MM.1S (cell line): Measurements from ENCODE around the gene PLCB4.

Source experiments
- EZH2 ChIP-seq: fragments of 300-600 bp; sonication (generic); optimal IDR thresholded peaks from 2 replicates; pipeline ENCODE3; 2017; ENCODE audit warnings: low read depth, mild to moderate bottlenecking, antibody characterized with exemption, low read length, mixed read lengths
- EZH2phosphoT487 ChIP-seq: fragments of 300-600 bp; sonication (generic); IDR thresholded peaks from 2 replicates; pipeline ENCODE4 v1.6.1; 2018; ENCODE audit warnings: antibody characterized with exemption, low read length

GRCh38 chr20:9442858-9443257 lies 374.0 kb downstream of the PLCB4 start:
- TF ChIP-seq EZH2 (no peak), EZH2phosphoT487 (no peak)
